Measurements from ENCODE around the gene ABCA10. TPM values are rescaled to one million over a fixed set of nuclear protein-coding genes. Genes with fewer than 3 reads are reported as not detected.

Gene ABCA10
- total RNA-seq, 2 donors from 2014 or later = 1.3 to 2.1 TPM

DNA sequence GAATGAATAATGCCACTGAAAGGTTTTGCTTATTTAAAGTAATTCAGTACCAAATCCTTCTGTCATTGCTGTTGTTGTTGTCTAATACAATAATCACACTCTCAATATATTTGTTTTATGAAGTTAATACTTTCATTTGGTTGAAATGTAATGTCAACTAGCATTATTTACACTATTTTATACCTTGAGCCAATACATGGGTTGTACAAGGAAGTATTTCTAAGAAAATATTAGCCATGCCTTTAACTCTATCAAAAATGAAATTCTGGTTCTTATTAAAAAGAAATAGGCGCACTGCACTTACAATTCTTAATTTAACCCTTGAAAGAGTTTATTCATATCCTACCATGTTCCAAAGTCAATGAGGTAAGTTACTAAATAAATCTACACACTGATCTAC, 17.6 kb upstream of the ABCA10 start:
- Histone ChIP-seq H3K9me3 (no peaks in the 10 kb centered on the region), H3K4me1 (no peaks in the 10 kb centered on the region), H3K27ac (no peak overlapping the region), H3K36me3 (no peaks in the 10 kb centered on the region), H3K4me3 (no peak overlapping the region), H3K27me3 (no peaks in the 10 kb centered on the region)
- DNase-seq (ENCODE audit: low spot score) = no peak
- TF ChIP-seq, protein P1, sequence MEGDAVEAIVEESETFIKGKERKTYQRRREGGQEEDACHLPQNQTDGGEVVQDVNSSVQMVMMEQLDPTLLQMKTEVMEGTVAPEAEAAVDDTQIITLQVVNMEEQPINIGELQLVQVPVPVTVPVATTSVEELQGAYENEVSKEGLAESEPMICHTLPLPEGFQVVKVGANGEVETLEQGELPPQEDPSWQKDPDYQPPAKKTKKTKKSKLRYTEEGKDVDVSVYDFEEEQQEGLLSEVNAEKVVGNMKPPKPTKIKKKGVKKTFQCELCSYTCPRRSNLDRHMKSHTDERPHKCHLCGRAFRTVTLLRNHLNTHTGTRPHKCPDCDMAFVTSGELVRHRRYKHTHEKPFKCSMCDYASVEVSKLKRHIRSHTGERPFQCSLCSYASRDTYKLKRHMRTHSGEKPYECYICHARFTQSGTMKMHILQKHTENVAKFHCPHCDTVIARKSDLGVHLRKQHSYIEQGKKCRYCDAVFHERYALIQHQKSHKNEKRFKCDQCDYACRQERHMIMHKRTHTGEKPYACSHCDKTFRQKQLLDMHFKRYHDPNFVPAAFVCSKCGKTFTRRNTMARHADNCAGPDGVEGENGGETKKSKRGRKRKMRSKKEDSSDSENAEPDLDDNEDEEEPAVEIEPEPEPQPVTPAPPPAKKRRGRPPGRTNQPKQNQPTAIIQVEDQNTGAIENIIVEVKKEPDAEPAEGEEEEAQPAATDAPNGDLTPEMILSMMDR (IDR thresholded peaks at IDR 0.05) = no peak

DNA sequence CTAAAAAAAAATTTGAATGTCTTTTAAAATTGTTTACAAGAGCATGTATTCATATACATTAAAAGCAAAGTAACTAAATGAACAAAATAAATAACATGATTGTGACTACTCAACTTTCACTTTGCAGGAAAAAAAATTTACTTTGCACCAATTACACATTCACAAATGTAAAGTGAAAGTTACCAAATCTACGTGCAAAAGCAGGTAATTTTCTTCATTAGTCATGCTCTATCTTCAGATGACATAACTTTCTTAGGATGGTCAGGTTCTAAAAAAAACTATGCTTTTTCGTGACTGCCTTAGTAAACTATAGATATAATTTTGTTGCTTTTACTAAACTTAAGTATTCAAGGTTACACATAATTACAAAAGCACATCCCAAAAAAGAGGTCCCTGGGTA, 17.0 kb upstream of the ABCA10 start:
- Histone ChIP-seq H3K27me3 (no peaks in the 10 kb centered on the region), H3K9me3 (no peaks in the 10 kb centered on the region), H3K36me3 (no peaks in the 10 kb centered on the region), H3K4me1 (no peaks in the 10 kb centered on the region), H3K4me3 (no peak overlapping the region), H3K27ac (no peak overlapping the region)
- no peak for DNase-seq (ENCODE audit: low spot score)
- TF ChIP-seq, protein P1 (IDR thresholded peaks at IDR 0.05) = no peak

DNA sequence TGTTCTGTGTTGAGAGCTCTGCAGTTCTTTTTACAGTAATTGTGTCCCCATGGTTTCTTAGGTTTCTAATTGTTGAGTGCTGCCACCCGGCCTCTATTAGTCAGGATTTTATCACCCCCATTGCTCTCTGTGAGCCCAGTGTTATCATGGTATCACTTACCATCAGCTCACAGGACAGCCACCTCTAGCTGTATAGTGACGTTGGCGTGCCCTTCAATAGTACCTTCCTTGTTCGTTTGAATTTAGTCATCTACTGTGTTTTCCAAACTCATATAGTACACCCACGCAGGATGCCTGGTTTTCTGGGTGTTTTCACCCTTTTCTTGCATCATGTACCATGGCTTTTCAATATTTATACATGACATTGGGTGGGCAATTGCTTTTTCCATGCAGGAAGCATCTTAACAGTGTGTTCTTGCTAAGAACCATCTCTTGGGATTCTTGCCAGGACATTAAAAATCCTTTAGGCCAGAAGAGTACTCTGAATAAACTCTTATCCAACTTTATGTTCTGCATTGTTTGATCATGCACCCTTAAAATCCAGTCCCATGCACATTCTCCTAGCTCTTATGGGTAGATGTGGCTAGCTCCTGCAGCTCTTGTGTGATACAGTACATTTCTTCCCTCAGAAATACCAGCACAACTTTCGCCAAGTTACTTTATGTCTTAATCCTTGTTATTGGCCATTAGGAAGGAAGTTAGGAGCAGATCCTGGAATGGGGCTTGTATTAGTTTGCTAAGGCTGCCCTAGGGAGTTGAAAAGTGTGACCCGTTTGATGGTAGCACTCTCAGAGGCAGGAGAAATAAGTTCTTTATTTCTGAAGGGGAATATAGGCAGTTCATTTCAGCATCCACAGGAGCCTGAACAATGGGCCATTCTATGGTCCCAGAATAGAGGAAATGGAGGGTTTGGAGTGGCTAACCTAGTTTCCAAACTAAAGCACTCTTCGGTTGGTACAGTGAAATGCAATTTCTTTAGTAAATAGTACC, 11.3 kb upstream of the ABCA10 start:
- TF ChIP-seq, protein P1 (IDR thresholded peaks at IDR 0.05) = no peak
- Histone ChIP-seq H3K27me3 (no peaks in the 10 kb centered on the region), H3K27ac (no peak overlapping the region), H3K9me3 (no peaks in the 10 kb centered on the region), H3K4me1 (no peaks in the 10 kb centered on the region), H3K36me3 (no peaks in the 10 kb centered on the region), H3K4me3 (no peak overlapping the region)
- no peak for DNase-seq (ENCODE audit: low spot score)

DNA sequence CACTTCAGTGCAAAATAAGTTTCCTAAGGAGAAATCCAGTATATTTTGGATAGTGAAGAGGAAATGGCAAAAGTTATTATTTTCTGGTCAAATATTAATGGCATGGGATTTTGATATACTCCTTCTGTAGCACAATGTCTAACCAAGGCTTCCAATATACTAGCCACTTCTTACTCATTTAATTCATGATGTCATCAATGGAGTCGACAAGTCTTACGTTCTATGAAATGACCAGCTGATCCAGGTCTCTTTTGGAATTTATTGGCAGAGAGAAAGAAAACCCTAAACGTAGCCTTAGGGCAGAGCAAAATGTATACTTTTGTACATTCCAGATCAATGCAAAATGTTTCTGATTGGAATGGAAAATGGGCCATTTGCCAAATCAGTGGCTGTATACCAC, 8.3 kb upstream of the ABCA10 start:
- DNase-seq (ENCODE audit: low spot score) = no peak
- TF ChIP-seq, protein P1 (IDR thresholded peaks at IDR 0.05) = no peak
- Histone ChIP-seq H3K27me3 (no peaks in the 10 kb centered on the region), H3K9me3 (peaks cover 9 to 16% of the 10 kb centered on the region in 2 donors), H3K4me1 (no peaks in the 10 kb centered on the region), H3K36me3 (no peaks in the 10 kb centered on the region), H3K4me3 (no peak overlapping the region), H3K27ac (no peak overlapping the region)

DNA sequence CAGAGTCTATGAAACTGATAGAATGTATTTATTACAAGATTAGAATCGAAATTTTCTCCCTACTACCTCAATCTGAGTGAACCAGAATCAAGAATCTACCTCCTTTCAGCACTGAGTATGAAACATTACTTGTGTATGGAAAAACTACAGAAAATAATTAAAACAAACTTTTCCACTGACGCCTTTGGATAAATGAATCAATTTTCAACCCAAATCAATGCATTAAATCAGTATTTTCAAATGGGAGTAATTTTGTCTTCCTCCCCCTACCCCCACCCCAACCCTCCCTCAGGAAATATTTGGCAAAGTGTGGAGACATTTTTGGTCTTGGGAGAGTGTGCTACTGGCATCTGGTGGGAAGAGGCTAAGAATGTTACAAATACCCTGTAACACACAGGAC, 7.8 kb upstream of the ABCA10 start:
- Histone ChIP-seq H3K27ac (no peak overlapping the region), H3K9me3 (peaks cover 9 to 21% of the 10 kb centered on the region in 2 donors), H3K36me3 (no peaks in the 10 kb centered on the region), H3K4me1 (no peaks in the 10 kb centered on the region), H3K4me3 (no peak overlapping the region), H3K27me3 (no peaks in the 10 kb centered on the region)
- no peak for DNase-seq (ENCODE audit: low spot score)
- TF ChIP-seq, protein P1 (IDR thresholded peaks at IDR 0.05) = no peak

Measured in right atrium auricular region (tissue), 2 donors.